ENCODE results near the gene LBHD2. TPM values are rescaled to one million over a fixed set of nuclear protein-coding genes. Genes with fewer than 3 reads are reported as not detected.
A peak's percentile ranks its signal among the peaks of the same experiment; 100 is the strongest.

Gene LBHD2
- total and polyA plus RNA-seq, 2 of the 13 experiments (the other 11 are each of a cell fraction or from before 2014, with no cell fraction given) = 0.67 to 1.00 TPM

DNA sequence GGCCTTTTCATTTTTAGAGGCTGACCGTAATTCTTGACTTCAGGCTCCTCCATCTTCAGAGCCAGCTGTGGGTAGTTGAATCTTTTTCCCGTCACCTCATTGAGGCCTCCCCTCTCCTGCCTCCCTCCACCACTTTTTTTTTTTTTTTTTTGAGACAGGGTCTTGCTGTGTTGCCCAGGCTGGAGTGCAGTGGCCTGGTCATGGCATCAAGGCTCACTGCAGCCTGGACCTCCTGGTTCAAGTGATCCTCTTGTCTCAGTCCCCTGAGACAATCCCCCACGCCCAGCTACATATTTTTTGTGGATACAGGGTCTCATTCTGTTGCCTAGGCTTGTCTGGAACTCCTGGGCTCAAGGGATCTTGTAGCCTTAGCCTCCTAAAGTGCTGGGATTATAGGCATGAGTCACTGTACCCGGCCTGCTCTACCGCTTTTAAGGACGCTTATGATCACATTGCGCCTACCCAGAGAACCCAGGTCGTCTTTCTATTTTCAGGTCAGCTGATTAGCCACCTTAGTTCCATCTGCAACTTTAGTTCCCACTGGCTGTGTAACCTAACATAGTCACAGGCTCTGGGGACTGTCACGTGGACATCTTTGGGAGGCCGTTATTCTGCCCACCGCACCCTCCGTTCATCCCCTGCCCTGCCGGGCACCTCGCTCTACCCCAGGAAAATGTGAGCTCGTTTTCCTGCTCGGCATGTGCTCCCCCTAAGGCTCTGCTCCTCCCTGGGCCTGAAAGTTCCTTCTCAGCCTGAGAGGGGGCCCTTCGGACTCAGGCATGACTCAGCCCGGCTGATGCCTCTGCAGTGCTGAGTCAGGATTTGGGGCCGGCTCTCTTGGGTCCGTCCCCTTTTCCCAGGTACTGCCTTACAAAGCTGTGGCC lies 52.6 kb downstream of the LBHD2 start (continued):
- TF ChIP-seq HMG20A (CRISPR knock-in tag; IDR thresholded peaks at IDR 0.05; ENCODE audit: borderline replicate concordance) (no peak), MAFG (CRISPR knock-in tag; IDR thresholded peaks at IDR 0.05) (peak; percentile 92), ZNF263 (CRISPR knock-in tag; IDR thresholded peaks at IDR 0.05) (peak; percentile 76), RFX3 (CRISPR knock-in tag; IDR thresholded peaks at IDR 0.05) (no peak), DNMT3B (CRISPR knock-in tag; conservative IDR thresholded peaks at IDR 0.05) (no peak)

DNA sequence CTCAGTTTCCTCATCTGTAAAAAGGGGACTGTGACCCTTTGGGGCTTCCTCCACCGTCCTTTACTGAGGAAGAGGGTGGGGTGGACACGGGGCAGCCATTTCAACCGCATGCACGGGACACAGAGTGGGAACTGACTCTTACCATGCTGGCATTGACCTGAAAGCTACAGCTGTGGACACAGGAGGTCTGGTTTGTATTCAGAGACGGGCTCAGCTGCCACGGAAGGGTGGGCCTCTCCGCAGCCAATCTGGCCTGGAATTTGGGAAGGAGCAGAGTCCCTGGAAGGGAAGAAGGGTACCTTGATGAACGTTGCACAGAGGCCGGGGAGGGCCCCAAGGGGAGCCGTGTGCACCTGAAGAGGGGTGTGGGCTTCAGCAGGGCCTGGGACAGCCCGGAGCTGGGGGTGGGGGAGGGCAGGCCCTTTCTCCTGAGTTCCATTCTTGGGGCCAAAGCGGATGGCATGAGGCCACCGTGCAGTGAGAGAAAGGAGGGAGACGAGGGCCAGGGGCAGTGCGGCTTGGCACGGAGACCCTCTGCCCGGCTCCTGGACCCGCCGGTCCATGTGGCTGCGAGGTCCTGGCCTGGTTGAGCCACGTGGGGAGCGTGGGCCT lies 53.8 kb downstream of the LBHD2 start:
- ChIA-PET CTCF (ENCODE audit: low intra/inter-chr PET ratio, low total read pairs) (no interaction called here), POLR2A (no interaction called here)
- no peak overlapping the region for H3K9ac ChIP-seq (ENCODE audit: insufficient read depth, low read depth, low read length)
- no peaks in the 10 kb centered on the region for H4K20me1 ChIP-seq (ENCODE audit: insufficient read depth, low read length)
- H3K4me2 ChIP-seq (ENCODE audit: low read depth, low read length) = no peak overlapping the region
- H3K4me1 ChIP-seq (ENCODE audit: insufficient read depth, low read length) = peaks cover 36% of the 10 kb centered on the region
- in situ Hi-C loops (cut with HindIII; ENCODE audit: extremely low pct_ligation_motif_present, low pct_unique_long_range_greater_than_20kb) = no loop called here
- FAIRE-seq (no peak), ATAC-seq (no peak), DNase-seq (ENCODE audit: low spot score) (no peak)
- H3K27ac ChIP-seq (ENCODE audit: extremely low read length, insufficient read depth, low read length) = no peak overlapping the region
- no peaks in the 10 kb centered on the region for H3K9me3 ChIP-seq (ENCODE audit: low read length)
- WGBS (ENCODE audit: low lambda C conversion rate) = 55% methylated on average over 7 of the region's 22 CpGs
- intact Hi-C loops (cut with micrococcal nuclease; ENCODE audit: unreplicated experiment) = no loop called here
- no TSS peak for BruUV-seq (replicated peaks)
- H2AFZ ChIP-seq (ENCODE audit: low read length) = no peak overlapping the region
- no peaks in the 10 kb centered on the region for H3K36me3 ChIP-seq (replicated peaks in 1 of 2; ENCODE audit: control insufficient read depth in 1 of 2, insufficient read depth in 2 of 2, low read length in 2 of 2)
- no peaks in the 10 kb centered on the region for H3K79me2 ChIP-seq (ENCODE audit: insufficient read depth, low read length)
- H3K27me3 ChIP-seq (ENCODE audit: control insufficient read depth in 1 of 2, insufficient read depth in 2 of 2, low read length in 2 of 2) = peaks cover 2 to 35% of the 10 kb centered on the region in 2 experiments; a peak in 2 of 5 replicates
- no peak overlapping the region for H3K4me3 ChIP-seq (replicated peaks in 1 of 3; ENCODE audit: insufficient read depth in 1 of 3, low read depth in 2 of 3, low read length in 3 of 3)
- TF ChIP-seq ZNF879 (CRISPR knock-in tag; IDR thresholded peaks at IDR 0.05) (no peak), TOPORS (CRISPR knock-in tag; IDR thresholded peaks at IDR 0.05) (no peak)
- TF ChIP-seq, protein P1, sequence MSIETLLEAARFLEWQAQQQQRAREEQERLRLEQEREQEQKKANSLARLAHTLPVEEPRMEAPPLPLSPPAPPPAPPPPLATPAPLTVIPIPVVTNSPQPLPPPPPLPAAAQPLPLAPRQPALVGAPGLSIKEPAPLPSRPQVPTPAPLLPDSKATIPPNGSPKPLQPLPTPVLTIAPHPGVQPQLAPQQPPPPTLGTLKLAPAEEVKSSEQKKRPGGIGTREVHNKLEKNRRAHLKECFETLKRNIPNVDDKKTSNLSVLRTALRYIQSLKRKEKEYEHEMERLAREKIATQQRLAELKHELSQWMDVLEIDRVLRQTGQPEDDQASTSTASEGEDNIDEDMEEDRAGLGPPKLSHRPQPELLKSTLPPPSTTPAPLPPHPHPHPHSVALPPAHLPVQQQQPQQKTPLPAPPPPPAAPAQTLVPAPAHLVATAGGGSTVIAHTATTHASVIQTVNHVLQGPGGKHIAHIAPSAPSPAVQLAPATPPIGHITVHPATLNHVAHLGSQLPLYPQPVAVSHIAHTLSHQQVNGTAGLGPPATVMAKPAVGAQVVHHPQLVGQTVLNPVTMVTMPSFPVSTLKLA (IDR thresholded peaks at IDR 0.05) = peak; percentile 80
